Heart left ventricle (tissue), 13 donors: ENCODE measurements around the gene COL1A2.

ENCODE experiments used
- POLR2A ChIP-seq, 2 donors: fragments of 450-650 bp; IDR thresholded peaks; one replicate each; pipeline ENCODE4 v1.6.1; 2017; ENCODE audit warnings: antibody characterized with exemption in 2 of 2, mild to moderate bottlenecking in 2 of 2, moderate library complexity in 2 of 2
- TF ChIP-seq, protein P1 (sequence below), 12 donors: fragments of 200-600 bp; sonication (generic) in 4 of 12; IDR thresholded peaks; one replicate each; pipeline versions ENCODE4 v1.5.0 to v1.8.0; 2018 to 2022; ENCODE audit warnings: antibody characterized with exemption in 12 of 12, mild to moderate bottlenecking in 5 of 12
- donor health status: ischemic (EF 13 %, LVEDD 7.1; RV severe dilation, severe dysfunction).
- donor health status: DM: no; HTN: yes; CAD: no.
- donor health status: DM: no; HTN: no; CAD: no.
- donor health status: ischemic (EF 25% LVEDD 6.9; RV normal size, moderate dysfunction).
- donor health status: ischemic (EF 25% LVEDD 5.7; RV mildly dilated, moderate dysfunction).
- donor health status: ischemic (EF 35%, LVEDD 5.7; RV mildly dilated, moderate dysfunction).
- donor health status: nonischemic (EF 11% LVEDD 7.7; RV severe dilation, severe dysfunction).
- donor health status: DM: yes; HTN: yes; CAD: no.
- donor health status: PGD.
- donor health status: ischemic (EF 29% LVEDD 5.4; RV normal size, mild dysfunction).
- donor health status: nonischemic (EF 23%, LVEDD 6.1; RV moderate dilation, normal function).

GRCh38 chr7:94418851-94419250 is 24.2 kb downstream of the COL1A2 start:
- TF ChIP-seq, protein P1, sequence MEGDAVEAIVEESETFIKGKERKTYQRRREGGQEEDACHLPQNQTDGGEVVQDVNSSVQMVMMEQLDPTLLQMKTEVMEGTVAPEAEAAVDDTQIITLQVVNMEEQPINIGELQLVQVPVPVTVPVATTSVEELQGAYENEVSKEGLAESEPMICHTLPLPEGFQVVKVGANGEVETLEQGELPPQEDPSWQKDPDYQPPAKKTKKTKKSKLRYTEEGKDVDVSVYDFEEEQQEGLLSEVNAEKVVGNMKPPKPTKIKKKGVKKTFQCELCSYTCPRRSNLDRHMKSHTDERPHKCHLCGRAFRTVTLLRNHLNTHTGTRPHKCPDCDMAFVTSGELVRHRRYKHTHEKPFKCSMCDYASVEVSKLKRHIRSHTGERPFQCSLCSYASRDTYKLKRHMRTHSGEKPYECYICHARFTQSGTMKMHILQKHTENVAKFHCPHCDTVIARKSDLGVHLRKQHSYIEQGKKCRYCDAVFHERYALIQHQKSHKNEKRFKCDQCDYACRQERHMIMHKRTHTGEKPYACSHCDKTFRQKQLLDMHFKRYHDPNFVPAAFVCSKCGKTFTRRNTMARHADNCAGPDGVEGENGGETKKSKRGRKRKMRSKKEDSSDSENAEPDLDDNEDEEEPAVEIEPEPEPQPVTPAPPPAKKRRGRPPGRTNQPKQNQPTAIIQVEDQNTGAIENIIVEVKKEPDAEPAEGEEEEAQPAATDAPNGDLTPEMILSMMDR (IDR thresholded peaks at IDR 0.05), result no peak
- TF ChIP-seq POLR2A (IDR thresholded peaks at IDR 0.05), result no peak
